HG03064 (cell line): ENCODE results near the gene TRMT10B.
A peak's percentile ranks its signal among the peaks of the same experiment; 100 is the strongest.
"Not testable (repeated sequence)": the region's sequence is repeated elsewhere in the genome, so short reads cannot be mapped to it uniquely, and the experiment has no call there.

ENCODE experiments used
- ATAC-seq: cut with Tn5 transposase; IDR thresholded peaks from one replicate; pipeline ENCODE4 v1.9.1; 2021; ENCODE audit warnings: low read depth; ENCODE audit not compliant: unreplicated experiment

The TRMT10B gene

GRCh38 chr9:37796232-37796631 is 42.6 kb downstream of the TRMT10B start:
- no peak for ATAC-seq

- no peak for ATAC-seq
Observed at GRCh38 chr9:37798677-37799076, 45.1 kb downstream of the TRMT10B start.

- ATAC-seq: peak; percentile 76
Observed at GRCh38 chr9:37800631-37801286, 47.2 kb downstream of the TRMT10B start, which contains the start of gene DCAF10. DCAF10 (plus strand) TSS chr9:37800797; CDS start chr9:37800867, 70 bp downstream.

GRCh38 chr9:37801287-37801850 is 47.8 kb downstream of the TRMT10B start:
- ATAC-seq: peak; percentile 36

DNA sequence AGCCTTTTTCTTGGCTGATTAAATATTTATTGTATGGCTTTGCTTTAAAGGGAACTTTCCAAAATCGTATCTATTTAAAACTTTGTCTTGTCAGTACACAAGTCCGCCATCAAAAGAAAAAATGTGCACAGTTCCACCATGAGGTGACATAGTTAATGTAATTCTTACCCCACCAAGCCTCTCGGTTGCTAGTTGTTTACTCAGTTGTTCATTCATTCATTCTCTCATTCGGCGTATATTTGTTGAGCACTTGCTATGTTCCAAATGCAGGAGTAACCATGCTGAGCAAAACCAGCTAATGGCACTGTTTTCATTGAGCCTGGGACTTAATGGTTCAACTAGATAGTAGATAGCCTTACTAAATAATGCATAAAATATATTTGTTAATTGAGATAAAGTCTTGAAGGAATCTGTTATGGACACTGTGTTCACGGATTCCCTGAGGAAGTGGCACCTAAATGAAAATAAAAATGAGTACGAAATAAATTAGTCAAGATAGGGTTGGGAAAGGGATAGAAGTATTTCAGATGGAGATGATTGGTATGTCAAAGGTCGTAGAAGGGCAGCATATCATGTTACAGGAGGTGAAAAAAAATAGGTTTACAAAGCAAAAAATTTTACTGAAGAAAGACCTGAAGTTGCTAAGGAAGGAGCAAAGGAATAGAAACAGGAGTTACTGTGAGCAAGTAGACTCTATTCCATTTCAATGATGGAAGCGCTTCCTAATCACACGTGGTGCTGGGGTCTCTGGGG is 48.5 kb downstream of the TRMT10B start:
- no peak for ATAC-seq

GRCh38 chr9:37806271-37806670 is 52.7 kb downstream of the TRMT10B start:
- ATAC-seq: no peak

- not testable (repeated sequence) for ATAC-seq
Observed at GRCh38 chr9:37809676-37810075, 56.1 kb downstream of the TRMT10B start.

DNA sequence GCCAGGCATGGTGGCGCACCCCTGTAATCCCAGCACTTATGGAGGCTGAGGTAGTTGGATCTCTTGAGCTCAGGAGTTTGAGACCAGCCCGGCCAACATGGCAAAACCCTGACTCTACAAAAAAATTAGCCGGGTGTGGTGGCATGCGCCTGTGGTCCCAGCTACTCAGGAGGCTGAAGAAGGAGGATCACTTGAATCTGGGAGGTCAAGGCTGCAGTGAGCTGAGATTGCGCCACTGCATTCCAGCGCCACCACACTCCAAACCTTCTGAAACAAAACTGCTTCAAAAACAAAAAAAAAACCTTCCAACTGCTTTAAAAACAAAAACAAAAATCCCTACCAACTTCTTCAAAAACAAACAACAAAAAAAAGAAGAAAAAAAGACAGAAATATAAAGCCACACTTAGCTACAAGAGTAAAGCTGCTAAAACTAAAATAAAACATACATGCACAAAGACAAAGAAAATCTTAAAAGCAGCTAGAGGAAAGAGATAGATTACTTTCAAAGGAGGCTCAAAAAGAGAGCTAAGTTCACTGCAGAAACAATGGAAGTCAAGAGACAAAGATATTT is 58.4 kb downstream of the TRMT10B start:
- no peak for ATAC-seq

DNA sequence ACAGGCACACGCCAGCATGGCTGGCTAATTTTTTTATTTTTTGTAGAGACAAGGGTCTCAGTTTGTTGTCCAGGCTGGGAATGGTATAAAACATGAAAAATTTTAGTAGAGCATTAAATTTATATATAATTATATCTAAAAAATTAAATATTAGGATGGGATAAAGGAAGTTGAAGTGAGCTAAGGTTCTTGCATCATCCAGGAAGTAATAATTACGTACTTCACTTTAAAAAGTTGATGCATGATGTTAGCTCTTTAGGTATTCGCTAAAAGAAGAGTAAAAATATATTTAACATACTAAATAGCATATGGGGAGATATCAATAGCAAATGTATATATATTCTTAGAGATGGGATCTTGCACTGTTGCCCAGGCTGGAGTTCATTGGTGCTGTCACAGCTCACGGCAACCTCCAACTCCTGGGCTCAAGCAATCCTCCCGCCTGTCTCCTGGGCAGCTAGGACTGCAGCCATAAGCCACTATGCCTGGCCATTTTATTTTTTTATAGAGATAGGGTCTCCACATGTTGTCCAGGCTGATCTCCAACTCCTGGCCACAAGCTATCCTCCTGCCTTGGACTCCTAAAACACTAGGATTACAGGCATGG is 59.3 kb downstream of the TRMT10B start:
- ATAC-seq: no peak

DNA sequence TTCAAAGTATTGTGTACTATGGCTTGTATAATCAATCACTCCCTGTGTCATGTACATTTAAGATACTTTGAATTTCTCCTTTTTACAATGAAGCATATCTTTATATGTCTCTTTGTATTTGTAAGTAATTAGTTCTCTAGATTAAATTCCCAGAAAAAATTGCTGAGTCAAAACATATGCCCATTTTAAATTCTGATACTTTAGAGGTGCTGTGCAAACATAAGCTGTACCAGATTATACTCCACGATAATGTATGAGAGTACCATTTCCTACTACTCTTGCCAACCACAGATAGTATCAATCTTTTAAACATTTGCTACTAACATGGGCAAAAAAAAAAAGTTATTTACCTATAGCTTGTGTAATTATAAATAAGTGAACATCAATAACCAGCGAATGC is 65.2 kb downstream of the TRMT10B start:
- ATAC-seq: no peak

DNA sequence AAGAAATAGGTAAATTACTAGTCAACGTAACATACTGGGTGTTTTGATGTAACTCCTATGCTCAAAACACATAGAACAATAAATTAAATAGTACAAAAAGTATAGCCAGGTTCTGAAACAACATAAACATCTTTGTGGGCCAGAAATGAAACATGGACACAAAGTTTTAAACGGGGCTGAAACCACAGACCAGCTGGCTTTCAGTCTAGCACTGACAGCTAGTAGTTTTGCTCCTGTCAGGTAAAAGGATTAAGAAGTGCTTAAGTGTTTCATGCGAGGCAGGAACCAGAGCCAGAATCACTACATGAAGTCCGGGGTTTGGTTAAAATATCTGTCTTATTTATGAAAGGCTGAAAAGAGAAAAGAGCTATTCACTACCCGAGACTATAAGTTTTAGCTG is 66.5 kb downstream of the TRMT10B start:
- ATAC-seq: no peak

GRCh38 chr9:37825174-37825573 is 71.6 kb downstream of the TRMT10B start:
- not testable (repeated sequence) for ATAC-seq

GRCh38 chr9:37827483-37828165 is 74.0 kb downstream of the TRMT10B start:
- no peak for ATAC-seq
